Activated CD8-positive, alpha-beta memory T cell treated with anti-CD3 and anti-CD28 coated beads, Interleukin-2, amount 50 U/mL, for 24 hours (primary cell): ENCODE results near the gene ERCC6L2.

Experiments
- DNase-seq: peaks from one replicate; pipeline ENCODE4 v3.0.0-alpha.2; 2020; ENCODE audit errors: extremely low read depth

ERCC6L2 gene

GRCh38 chr9:95980262-95981125 is 105.0 kb downstream of the ERCC6L2 start:
- no peak for DNase-seq

GRCh38 chr9:95981761-95982390 is 106.4 kb downstream of the ERCC6L2 start:
- no peak for DNase-seq

GRCh38 chr9:95985440-95986055 is 110.1 kb downstream of the ERCC6L2 start:
- no peak for DNase-seq

- DNase-seq: no peak
These were observed 113.8 kb downstream of the ERCC6L2 start for GRCh38 chr9:95989297-95989696.

GRCh38 chr9:95991326-95991725 is 115.8 kb downstream of the ERCC6L2 start:
- no peak for DNase-seq

GRCh38 chr9:95992536-95992935 is 117.0 kb downstream of the ERCC6L2 start:
- DNase-seq: no peak

- DNase-seq: no peak
These were observed 117.8 kb downstream of the ERCC6L2 start for GRCh38 chr9:95993337-95993736.

- DNase-seq: no peak
These were observed 123.9 kb downstream of the ERCC6L2 start for GRCh38 chr9:95999390-95999789.

GRCh38 chr9:96004379-96004778 is 128.9 kb downstream of the ERCC6L2 start:
- DNase-seq: no peak

GRCh38 chr9:96006296-96006879 is 130.9 kb downstream of the ERCC6L2 start:
- no peak for DNase-seq

- no peak for DNase-seq
These were observed 131.5 kb downstream of the ERCC6L2 start for GRCh38 chr9:96006961-96007360.

- DNase-seq: no peak
These were observed 133.2 kb downstream of the ERCC6L2 start for GRCh38 chr9:96008502-96009222.

- DNase-seq: no peak
These were observed 133.7 kb downstream of the ERCC6L2 start for GRCh38 chr9:96009223-96009602.

GRCh38 chr9:96009690-96010472 is 134.4 kb downstream of the ERCC6L2 start:
- no peak for DNase-seq

GRCh38 chr9:96014078-96014477 is 138.6 kb downstream of the ERCC6L2 start:
- DNase-seq: no peak

- DNase-seq: no peak
These were observed 140.6 kb downstream of the ERCC6L2 start for GRCh38 chr9:96015876-96016686.
